SK-N-SH (cell line): Measurements from ENCODE around the gene PUM1.
A peak's percentile ranks its signal among the peaks of the same experiment; 100 is the strongest.

Experiments used
- CTCF ChIP-seq: fragments of 200-600 bp; sonication (generic); IDR thresholded peaks from 2 replicates; pipeline ENCODE4 v1.6.1; 2017; ENCODE audit warnings: antibody characterized with exemption, mild to moderate bottlenecking, moderate library complexity
- ELF1 ChIP-seq: IDR thresholded peaks from 2 replicates; pipeline ENCODE4 v1.4.0; 2012
- EP300 ChIP-seq, 2 experiments: IDR thresholded peaks; 2 replicates each; pipeline versions ENCODE4 v1.4.0 to v1.6.1; 2012; ENCODE audit warnings: borderline replicate concordance in 1 of 2, low read depth in 1 of 2, low read length in 1 of 2
- EZH2phosphoT487 ChIP-seq: fragments of 200-600 bp; sonication (generic); IDR thresholded peaks from 2 replicates; pipeline ENCODE4 v1.6.1; 2017; ENCODE audit warnings: low read depth, mixed run types, mild to moderate bottlenecking, antibody characterized with exemption, moderate library complexity, borderline replicate concordance
- IRF3 ChIP-seq: fragments of 150-350 bp; IDR thresholded peaks from 2 replicates; pipeline ENCODE4 v1.6.1; 2016; ENCODE audit warnings: mild to moderate bottlenecking, low read depth, low read length
- MAX ChIP-seq: IDR thresholded peaks from 2 replicates; pipeline ENCODE4 v1.4.0; 2012; ENCODE audit warnings: low read depth
- RFX5 ChIP-seq: IDR thresholded peaks from 2 replicates; pipeline ENCODE4 v1.6.1; 2012; ENCODE audit warnings: mild to moderate bottlenecking, improper control_type of control experiment, low read length
- RXRA ChIP-seq: IDR thresholded peaks from 2 replicates; pipeline ENCODE4 v1.4.0; 2012; ENCODE audit warnings: low read depth, mild to moderate bottlenecking, borderline replicate concordance
- SIN3A ChIP-seq: IDR thresholded peaks from 2 replicates; pipeline ENCODE4 v1.6.1; 2012; ENCODE audit warnings: low read depth, mild to moderate bottlenecking, low read length, moderate library complexity, borderline replicate concordance
- SMC3 ChIP-seq: IDR thresholded peaks from 2 replicates; pipeline ENCODE4 v1.6.1; 2012; ENCODE audit warnings: low read depth, low read length, improper control_type of control experiment
- USF2 ChIP-seq: fragments of 150-350 bp; IDR thresholded peaks from 2 replicates; pipeline ENCODE4 v1.6.1; 2017; ENCODE audit warnings: antibody characterized with exemption, low read length, low read depth, borderline replicate concordance

GRCh38 chr1:31065310-31066217 lies at the start of gene PUM1:
- no peak for TF ChIP-seq EZH2phosphoT487
- TF ChIP-seq CTCF = no peak
- TF ChIP-seq RFX5 = peak; percentile 68
- peak in 1 of 2 experiments; percentile 10; a peak in 1 of 4 replicates for TF ChIP-seq EP300 (IDR thresholded peaks at IDR 0.05; ENCODE audit: borderline replicate concordance in 1 of 2, low read depth in 1 of 2, low read length in 1 of 2)
- TF ChIP-seq MAX = peak; percentile 89
- TF ChIP-seq SIN3A = peak; percentile 78; the same call in 1 of the 2 replicates
- TF ChIP-seq ELF1 = no peak
- no peak for TF ChIP-seq USF2
- TF ChIP-seq SMC3 = no peak; the same call in 1 of the 2 replicates
- TF ChIP-seq RXRA = no peak
- TF ChIP-seq IRF3 = no peak
